ENCODE data around the gene LOXL1. TPM values are rescaled to one million over a fixed set of nuclear protein-coding genes. Genes with fewer than 3 reads are reported as not detected.

Gene LOXL1
- total and polyA plus RNA-seq, 10 of the 15 experiments (the other 5 are each of a cell fraction or from before 2014, with no cell fraction given), result 0.07 to 0.15 TPM; not detected in 8

DNA sequence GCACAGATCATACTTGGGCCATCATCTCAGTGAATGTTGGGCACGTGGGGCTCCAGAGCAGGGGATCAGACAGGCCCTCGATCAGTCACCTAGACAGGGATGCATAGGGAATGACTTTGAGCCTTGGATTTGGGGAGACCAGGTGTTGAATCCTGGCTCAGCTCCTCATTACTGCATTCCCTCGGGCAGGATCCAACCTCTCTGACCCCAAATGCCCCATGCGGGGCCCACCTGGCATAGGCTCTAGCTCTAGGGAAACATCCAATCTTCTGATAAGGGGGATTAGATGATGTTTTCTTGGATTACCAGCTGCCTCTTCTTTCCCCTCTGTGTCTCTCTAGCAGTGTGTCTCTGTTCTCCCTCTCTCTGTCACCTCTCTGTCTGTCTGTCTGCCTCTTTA is 22.7 kb downstream of the LOXL1 start:
- in situ Hi-C loops (cut with MboI) (no loop called here), intact Hi-C loops (cut with micrococcal nuclease; ENCODE audit: unreplicated experiment) (no loop called here)
- ATAC-seq (no peak), DNase-seq (ENCODE audit: low read depth, low spot score) (no peak), FAIRE-seq (no peak)
- CTCF ChIA-PET, result no interaction called here
- H3K27ac ChIP-seq (ENCODE audit: control insufficient read depth, insufficient read depth), result no peak overlapping the region
- no peak overlapping the region for H2AFZ ChIP-seq (ENCODE audit: control insufficient read depth, low read depth, low read length)
- POLR2A ChIA-PET, result no interaction called here
- no peaks in the 10 kb centered on the region for H3K9me3 ChIP-seq (replicated peaks; ENCODE audit: control insufficient read depth, insufficient read depth, low read length)
- no peaks in the 10 kb centered on the region for H4K20me1 ChIP-seq (ENCODE audit: control insufficient read depth, insufficient read depth)
- BruUV-seq (replicated peaks), result no TSS peak
- H3K4me3 ChIP-seq, result no peak overlapping the region
- TF ChIP-seq WRNIP1 (IDR thresholded peaks at IDR 0.05; ENCODE audit: borderline replicate concordance, low read depth, low read length) (no peak), ZNF24 (IDR thresholded peaks at IDR 0.05) (no peak), YBX1 (IDR thresholded peaks at IDR 0.05) (no peak), ESRRA (IDR thresholded peaks at IDR 0.05; ENCODE audit: low read length) (no peak), NFIC (IDR thresholded peaks at IDR 0.05; ENCODE audit: low read depth, low read length) (no peak), CBX3 (IDR thresholded peaks at IDR 0.05; ENCODE audit: borderline replicate concordance, low read depth) (no peak), PML (IDR thresholded peaks at IDR 0.05; ENCODE audit: low read length) (no peak), SRF (IDR thresholded peaks at IDR 0.05; ENCODE audit: low read depth in 2 of 2, low read length in 2 of 2) (no peak), FOXM1 (IDR thresholded peaks at IDR 0.05; ENCODE audit: low read depth, low read length) (no peak), KLF5 (IDR thresholded peaks at IDR 0.05; ENCODE audit: partially characterized antibody) (no peak), RFX5 (IDR thresholded peaks at IDR 0.05; ENCODE audit: low read depth, low read length) (no peak)
- TF ChIP-seq, protein P1, sequence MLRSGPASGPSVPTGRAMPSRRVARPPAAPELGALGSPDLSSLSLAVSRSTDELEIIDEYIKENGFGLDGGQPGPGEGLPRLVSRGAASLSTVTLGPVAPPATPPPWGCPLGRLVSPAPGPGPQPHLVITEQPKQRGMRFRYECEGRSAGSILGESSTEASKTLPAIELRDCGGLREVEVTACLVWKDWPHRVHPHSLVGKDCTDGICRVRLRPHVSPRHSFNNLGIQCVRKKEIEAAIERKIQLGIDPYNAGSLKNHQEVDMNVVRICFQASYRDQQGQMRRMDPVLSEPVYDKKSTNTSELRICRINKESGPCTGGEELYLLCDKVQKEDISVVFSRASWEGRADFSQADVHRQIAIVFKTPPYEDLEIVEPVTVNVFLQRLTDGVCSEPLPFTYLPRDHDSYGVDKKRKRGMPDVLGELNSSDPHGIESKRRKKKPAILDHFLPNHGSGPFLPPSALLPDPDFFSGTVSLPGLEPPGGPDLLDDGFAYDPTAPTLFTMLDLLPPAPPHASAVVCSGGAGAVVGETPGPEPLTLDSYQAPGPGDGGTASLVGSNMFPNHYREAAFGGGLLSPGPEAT (IDR thresholded peaks at IDR 0.05; ENCODE audit: low read depth), result no peak
- TF ChIP-seq, protein P2, sequence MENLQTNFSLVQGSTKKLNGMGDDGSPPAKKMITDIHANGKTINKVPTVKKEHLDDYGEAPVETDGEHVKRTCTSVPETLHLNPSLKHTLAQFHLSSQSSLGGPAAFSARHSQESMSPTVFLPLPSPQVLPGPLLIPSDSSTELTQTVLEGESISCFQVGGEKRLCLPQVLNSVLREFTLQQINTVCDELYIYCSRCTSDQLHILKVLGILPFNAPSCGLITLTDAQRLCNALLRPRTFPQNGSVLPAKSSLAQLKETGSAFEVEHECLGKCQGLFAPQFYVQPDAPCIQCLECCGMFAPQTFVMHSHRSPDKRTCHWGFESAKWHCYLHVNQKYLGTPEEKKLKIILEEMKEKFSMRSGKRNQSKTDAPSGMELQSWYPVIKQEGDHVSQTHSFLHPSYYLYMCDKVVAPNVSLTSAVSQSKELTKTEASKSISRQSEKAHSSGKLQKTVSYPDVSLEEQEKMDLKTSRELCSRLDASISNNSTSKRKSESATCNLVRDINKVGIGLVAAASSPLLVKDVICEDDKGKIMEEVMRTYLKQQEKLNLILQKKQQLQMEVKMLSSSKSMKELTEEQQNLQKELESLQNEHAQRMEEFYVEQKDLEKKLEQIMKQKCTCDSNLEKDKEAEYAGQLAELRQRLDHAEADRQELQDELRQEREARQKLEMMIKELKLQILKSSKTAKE (IDR thresholded peaks at IDR 0.05; ENCODE audit: low read depth, poor library complexity, severe bottlenecking), result no peak
- TF ChIP-seq, protein P3, sequence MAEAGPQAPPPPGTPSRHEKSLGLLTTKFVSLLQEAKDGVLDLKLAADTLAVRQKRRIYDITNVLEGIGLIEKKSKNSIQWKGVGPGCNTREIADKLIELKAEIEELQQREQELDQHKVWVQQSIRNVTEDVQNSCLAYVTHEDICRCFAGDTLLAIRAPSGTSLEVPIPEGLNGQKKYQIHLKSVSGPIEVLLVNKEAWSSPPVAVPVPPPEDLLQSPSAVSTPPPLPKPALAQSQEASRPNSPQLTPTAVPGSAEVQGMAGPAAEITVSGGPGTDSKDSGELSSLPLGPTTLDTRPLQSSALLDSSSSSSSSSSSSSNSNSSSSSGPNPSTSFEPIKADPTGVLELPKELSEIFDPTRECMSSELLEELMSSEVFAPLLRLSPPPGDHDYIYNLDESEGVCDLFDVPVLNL (IDR thresholded peaks at IDR 0.05; ENCODE audit: low read depth, low read length), result no peak
- TF ChIP-seq, protein P4, sequence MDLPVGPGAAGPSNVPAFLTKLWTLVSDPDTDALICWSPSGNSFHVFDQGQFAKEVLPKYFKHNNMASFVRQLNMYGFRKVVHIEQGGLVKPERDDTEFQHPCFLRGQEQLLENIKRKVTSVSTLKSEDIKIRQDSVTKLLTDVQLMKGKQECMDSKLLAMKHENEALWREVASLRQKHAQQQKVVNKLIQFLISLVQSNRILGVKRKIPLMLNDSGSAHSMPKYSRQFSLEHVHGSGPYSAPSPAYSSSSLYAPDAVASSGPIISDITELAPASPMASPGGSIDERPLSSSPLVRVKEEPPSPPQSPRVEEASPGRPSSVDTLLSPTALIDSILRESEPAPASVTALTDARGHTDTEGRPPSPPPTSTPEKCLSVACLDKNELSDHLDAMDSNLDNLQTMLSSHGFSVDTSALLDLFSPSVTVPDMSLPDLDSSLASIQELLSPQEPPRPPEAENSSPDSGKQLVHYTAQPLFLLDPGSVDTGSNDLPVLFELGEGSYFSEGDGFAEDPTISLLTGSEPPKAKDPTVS (IDR thresholded peaks at IDR 0.05; ENCODE audit: low read depth, low read length), result no peak
- 38% methylated on average over 4 of the region's 4 CpGs for WGBS (ENCODE audit: insufficient coverage, insufficient replicate concordance, low lambda C conversion rate, missing lambda C conversion rate)
- H3K36me3 ChIP-seq (ENCODE audit: control insufficient read depth in 2 of 2, insufficient read depth in 2 of 2, low read length in 1 of 2), result no peaks in the 10 kb centered on the region
- SMC1A ChIA-PET (ENCODE audit: uncharacterized antibody, unreplicated experiment), result no interaction called here
- no peaks in the 10 kb centered on the region for H3K4me1 ChIP-seq (ENCODE audit: control insufficient read depth, insufficient read depth, low read length)
- RAD21 ChIA-PET (ENCODE audit: unreplicated experiment), result interaction anchor here (1.5 kb wide), 1 partner anchor 373 kb away, joined by 3 read pairs; no protein-coding TSS in a partner anchor
- H3K9ac ChIP-seq (ENCODE audit: control insufficient read depth, insufficient read depth, low read length), result no peak overlapping the region
- no peaks in the 10 kb centered on the region for H3K79me2 ChIP-seq (ENCODE audit: control insufficient read depth, insufficient read depth, low read length)
- H3K4me2 ChIP-seq (ENCODE audit: control insufficient read depth, insufficient read depth), result no peak overlapping the region
- peaks cover 0 to 1% of the 10 kb centered on the region in 2 experiments; a peak in 3 of 4 replicates for H3K27me3 ChIP-seq (replicated peaks in 1 of 2; ENCODE audit: control insufficient read depth in 2 of 2, insufficient read depth in 2 of 2, low read length in 1 of 2)
